DMS53 treated with DMSO at 0.1 percent for 48 hours (cell line): ENCODE data around the gene PEX26.
"Not testable (repeated sequence)": the region's sequence is repeated elsewhere in the genome, so short reads cannot be mapped to it uniquely, and the experiment has no call there.

ENCODE experiments used
- DNase-seq: peaks from one replicate; lab custom pipeline; 2025; ENCODE audit not compliant: unreplicated experiment; lab: John Stamatoyannopoulos, UW

Gene PEX26

DNA sequence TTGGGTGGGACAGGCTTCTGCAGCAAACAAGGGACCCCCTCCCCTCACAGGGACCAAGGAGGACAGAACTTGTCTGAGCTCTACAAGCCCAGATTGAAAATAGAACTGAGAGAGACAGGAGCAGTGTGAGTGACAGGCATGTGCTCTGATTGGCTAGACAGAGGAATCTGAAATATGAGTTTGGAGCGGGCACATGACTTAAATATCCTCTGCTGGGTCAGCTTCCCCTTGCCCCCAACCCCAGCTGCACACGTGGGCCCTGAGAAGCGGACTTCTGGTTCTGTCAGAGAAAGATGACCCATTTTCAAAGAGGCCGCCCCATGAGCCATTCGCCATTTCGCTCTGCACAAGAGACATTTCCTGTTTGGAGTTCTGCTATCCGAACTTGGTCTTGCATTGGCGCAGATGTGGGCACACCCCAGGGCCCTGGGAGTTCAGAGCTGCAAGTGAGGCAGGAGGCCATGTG, 38.1 kb downstream of the PEX26 start:
- no peak for DNase-seq

DNA sequence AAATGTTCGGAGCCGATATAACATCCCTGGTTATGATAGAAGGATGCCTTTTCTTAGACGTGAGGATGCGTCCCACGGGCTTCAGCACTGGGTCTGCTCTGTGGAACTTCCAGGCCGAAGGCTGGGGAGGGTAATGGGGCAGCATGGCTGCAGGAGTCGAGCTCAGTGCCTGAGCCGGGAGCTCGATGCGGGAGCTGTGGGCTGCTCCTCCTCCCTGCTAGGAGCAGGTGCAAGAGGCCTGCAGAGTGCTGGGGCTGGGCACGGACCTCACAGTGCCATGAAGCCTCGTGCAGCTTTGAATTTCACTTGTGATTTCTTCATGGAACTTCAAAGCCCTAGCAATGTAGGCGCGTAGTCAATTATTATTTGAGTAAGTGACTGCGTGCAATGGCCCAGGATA, 38.8 kb downstream of the PEX26 start:
- no peak for DNase-seq

GRCh38 chr22:18118345-18118915, 40.6 kb downstream of the PEX26 start:
- DNase-seq, result no peak

GRCh38 chr22:18119409-18120110, 41.8 kb downstream of the PEX26 start:
- no peak for DNase-seq

DNA sequence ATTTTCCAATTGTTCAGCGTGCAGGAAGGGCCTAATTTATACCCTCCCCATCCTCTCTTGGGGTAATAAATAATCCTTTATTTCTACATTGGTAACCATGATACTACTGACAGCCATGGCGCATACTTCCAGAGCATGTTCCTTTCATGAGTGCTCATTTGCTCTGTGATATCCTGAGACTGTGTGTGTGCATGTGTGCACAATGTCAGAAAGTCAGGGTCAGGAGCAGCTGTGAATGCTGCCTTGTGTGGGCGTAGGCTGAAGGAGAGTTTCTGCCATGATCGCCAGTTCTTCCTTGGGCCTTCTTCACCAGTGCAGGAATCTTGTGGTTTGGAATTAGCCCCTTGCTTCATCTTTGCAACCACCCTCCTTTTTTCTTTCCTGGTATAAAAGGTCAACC, 43.1 kb downstream of the PEX26 start:
- DNase-seq, result no peak

DNA sequence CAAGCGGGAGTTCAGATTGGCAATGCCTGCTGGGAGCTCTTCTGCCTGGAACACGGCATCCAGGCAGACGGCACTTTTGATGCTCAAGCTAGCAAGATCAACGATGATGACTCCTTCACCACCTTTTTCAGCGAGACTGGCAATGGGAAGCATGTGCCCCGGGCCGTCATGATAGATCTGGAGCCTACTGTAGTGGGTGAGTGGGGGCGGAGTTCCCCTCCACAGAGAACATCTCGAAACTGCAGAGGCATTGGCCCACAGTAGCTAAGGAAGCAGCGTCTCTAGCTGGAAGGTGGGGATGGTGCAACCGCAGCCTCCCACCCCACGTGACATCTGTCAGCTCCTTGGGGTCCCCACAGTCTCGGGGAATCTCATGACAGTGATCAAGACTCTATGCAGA, 43.7 kb downstream of the PEX26 start:
- DNase-seq, result no peak

DNA sequence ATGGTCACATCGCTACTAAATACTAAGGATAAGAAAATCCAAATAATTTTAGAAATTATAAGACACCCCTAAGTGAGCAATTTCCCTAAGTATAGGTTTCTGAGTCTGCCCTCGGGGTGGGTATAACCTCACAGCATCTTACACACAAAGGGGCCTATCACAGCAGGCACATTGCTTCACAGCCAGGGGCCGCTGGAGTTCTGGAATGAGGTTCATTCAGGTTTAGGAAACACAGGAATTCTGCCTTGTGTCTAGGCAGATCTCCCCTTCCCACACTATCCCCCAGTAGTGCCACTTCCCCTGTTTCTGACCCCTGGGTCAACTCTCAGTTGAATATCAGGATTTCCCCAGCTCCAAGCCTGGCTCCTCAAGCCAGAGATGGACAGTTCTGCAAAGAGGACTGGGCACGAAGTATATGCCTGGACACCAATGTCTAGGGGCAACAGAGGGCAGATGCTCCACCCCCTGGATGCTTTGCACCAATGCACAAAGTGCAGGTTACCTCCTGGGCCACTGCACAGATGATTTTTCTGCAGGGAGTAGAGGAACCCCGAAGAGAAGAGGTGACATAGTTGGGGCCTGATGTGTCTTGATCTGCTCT, 44.3 kb downstream of the PEX26 start:
- DNase-seq, result no peak

DNA sequence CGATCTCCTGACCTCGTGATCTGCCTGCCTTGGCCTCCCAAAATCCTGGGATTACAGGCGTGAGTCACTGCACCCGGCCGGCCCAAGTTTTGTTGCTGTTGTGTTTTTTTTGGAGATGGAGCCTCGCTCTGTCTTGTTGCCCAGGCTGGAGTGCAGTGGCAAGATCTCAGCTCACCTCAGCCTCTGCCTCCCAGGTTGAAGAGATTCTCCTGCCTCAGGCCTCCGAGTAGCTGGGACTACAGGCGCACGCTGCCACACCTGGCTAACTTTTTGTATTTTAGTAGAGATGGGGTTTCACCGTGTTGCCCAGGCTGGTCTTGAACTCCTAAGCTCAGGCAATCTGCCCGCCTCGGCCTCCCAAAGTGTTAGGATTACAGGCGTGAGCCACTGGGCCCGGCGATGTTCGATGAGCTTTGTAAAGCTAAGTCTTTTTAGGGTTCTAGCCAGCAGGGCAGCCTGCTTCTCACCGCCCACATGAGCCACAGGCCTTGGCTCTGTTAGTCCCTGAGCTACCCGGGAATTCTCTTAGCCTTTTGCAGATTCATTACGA, 45.8 kb downstream of the PEX26 start:
- DNase-seq, result not testable (repeated sequence)

GRCh38 chr22:18126606-18127005, 48.8 kb downstream of the PEX26 start:
- no peak for DNase-seq

DNA sequence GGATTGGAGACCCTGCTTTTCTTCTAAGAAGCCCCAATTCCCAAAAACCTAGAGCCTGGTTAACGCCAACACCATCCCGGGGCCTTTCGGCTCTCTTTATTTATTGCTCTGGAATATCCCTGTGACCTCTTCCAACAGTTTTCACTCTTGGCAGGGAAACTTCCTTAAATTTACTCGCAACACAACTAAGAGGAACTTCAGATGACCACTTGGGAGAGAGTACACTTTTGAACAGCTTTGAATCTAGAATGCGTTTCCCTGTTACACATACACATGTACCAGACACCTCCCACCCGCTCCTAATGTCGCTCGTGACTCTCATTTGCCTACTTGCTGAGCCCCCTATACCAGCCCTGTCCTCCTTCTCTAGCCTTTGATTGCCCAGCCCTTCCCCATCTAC, 52.2 kb downstream of the PEX26 start:
- no peak for DNase-seq

- DNase-seq, result no peak
Measured at GRCh38 chr22:18130699-18131429, 53.1 kb downstream of the PEX26 start.

DNA sequence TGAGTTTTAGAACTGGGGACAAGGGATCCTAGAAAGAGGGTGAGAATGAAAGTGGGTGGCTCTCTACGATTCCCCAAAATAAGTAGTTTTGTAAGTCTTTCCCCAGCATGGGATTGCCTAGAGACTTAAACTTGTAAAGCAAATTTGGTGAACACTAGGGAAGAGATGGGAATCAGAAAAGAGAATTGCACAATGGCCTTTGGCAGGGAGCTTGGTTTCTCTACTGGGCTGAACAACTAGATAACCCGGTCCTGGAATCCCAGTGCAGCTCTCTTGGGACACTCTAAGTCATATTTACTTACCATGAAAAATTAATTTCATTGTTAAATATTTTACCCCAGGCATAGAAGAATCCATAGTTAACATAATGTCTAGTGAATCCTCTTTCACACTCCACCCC, 55.7 kb downstream of the PEX26 start:
- DNase-seq, result no peak

DNA sequence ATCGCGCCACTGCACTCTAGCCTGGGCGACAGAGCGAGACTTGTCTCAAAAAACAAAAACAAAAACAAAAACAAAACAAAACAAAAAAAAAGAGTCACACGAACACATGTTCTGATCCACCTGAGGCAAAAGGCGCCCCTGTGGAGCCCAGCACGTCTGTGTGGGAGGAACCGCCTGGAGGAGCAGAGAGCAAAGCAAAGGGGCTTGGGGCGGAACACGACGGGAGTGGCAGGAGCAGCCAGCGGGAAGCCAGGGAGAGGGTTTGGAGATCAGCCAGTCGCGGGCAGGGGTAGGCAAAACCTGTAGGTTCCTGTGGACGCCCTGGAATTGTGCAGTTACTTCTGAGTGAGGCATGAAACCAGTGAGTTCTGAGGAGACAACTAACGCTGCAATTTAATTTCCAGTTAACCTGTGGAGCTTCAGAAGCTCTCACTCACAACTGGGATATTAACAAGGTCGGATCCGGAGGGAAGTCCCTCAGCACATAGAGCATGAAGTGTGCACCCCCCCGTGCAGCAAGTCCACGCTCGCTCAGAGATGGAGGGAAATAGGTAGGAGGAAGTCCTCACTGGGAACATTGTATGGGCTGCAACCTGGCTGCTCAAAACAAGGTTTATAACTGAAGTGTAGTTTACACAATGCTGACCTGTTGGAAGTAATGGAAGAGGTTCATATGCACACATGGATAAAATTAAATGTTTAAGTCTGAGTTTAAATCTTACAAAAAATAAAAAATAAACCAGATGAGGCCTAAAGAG, 59.0 kb downstream of the PEX26 start:
- no peak for DNase-seq

DNA sequence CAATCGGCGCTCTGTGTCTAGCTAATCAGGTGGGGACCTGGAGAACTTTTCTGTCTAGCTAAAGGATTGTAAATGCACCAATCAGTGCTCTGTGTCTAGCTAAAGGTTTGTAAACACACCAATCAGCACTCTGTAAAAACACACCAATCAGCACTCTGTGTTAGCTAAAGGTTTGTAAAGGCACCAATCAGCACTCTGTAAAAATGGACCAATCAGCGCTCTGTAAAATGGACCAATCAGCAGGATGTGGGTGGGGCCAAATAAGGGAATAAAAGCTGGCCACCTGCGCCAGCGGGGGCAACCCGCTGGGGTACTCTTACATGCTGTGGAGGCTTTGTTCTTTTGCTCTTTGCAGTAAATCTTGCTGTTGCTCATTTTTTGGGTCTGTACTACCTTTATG, 63.2 kb downstream of the PEX26 start:
- DNase-seq, result not testable (repeated sequence)

GRCh38 chr22:18144105-18144504, 66.3 kb downstream of the PEX26 start:
- DNase-seq, result no peak

DNA sequence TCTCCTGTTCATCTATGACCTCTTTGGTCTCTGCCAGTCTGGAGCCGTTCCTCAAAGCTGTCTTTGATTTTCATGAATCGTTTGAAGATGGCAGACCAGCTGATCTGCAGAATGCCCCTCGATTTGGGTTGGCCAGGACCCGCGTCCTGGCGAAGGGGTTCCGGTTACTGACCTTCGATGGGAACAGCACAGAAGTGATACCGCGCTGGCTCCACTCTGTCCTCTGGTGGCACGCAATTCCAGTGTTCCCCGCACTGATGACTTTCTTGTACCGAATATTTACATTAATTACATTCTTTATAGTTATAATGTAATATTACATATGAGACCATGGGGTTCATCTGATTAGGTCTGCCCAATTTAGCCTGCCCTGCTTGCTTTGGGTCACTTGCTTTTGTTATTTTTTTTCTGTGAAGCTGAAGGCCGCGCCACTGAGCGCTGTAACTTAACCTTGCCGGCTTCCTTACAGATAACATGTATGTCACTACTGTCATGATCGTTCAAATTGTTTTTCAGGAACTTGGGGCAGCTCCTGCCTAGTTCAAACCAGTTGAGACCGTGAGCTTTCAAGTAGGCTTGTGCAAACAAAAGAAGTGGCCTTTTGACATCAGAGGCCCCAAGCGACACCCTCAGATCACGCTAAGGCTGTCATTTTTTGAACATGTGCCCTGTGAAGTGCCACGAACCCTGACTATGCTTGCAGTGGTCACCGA, 68.0 kb downstream of the PEX26 start:
- DNase-seq, result peak; percentile 84

DNA sequence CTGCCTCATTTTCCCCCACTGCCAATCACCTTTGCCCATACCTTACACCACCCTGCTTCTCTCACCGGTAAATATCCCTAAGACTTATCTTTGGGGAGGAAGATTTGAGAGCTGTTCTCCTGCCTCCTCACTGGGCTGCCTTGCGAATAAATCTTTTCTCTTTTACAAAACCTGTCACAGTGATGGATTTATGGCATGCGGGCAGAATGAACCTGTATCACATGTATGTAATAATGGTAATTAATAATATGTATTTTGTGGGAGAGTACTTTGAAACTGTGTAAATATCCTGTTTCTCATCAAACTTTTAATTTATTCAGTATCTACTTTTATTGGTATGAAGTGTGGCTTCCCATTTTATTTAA, 68.6 kb downstream of the PEX26 start:
- DNase-seq, result no peak

GRCh38 chr22:18147791-18148190, 70.0 kb downstream of the PEX26 start:
- no peak for DNase-seq

DNA sequence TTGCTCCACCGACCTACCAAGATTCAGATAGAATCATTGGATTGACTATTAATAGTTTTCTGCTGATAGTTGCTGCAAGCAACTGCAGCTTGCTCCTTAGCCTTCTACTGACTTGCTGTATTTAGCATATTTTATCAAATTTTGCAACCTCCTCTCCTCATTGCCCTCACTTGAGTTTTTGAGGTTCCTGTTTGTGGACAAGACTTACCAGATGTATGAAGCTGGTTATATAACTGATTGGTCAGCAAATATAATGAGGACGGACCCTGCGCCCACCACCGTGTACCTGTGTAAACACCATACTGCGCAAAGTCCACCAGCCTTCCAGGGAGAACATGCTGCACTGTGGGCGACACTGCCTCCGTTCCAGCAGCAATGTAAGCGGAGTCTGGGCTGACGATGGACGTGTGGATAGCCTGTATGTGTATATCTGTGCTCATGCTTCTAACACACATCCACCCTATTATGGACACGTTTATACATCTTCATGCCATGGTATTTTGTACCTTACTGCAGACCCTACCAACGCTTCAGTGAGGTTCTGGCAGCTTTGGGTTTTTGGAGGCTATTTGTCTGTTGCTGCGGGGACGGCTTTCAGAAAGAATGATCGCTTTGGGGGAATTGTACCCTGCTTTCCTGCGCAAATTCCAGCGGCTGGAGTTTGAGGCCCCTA, 70.6 kb downstream of the PEX26 start:
- DNase-seq, result no peak

GRCh38 chr22:18152519-18152918, 74.7 kb downstream of the PEX26 start:
- DNase-seq, result no peak
